ENCODE data around the gene C13orf46.

DNA sequence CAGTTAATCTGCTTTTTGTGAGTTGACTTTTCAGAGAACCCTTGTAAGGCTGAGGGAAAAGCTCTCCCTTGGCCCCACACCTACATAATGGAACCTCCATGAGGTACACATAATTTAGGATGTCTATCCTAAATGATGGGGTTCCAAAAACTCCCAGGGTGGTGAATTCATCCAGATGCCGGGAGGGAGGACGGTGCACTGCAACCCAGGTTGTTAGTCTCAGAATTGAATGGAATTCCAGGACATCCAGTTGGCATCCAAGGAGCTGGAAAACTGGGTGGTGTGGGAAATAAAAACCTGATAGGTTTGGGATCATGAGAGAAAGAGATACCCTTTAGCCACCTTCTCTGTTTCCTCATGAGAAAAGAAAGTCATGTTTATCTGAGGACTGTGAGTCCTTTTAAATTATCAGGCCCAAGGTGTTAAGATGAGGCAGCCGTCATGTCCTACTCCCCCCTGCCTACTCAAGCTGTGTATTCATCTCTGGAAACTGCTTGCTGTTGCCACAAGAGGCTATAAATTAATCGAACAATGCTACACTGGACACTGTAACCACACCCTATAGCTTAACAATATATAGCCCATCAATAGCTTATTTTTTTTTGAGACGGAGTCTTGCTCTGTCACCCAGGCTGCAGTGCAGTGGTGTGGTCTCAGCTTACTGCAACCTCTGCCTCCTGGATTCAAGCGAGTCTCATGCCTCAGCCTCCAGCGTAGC is 49.5 kb downstream of the C13orf46 start:
- TF ChIP-seq, protein P1, sequence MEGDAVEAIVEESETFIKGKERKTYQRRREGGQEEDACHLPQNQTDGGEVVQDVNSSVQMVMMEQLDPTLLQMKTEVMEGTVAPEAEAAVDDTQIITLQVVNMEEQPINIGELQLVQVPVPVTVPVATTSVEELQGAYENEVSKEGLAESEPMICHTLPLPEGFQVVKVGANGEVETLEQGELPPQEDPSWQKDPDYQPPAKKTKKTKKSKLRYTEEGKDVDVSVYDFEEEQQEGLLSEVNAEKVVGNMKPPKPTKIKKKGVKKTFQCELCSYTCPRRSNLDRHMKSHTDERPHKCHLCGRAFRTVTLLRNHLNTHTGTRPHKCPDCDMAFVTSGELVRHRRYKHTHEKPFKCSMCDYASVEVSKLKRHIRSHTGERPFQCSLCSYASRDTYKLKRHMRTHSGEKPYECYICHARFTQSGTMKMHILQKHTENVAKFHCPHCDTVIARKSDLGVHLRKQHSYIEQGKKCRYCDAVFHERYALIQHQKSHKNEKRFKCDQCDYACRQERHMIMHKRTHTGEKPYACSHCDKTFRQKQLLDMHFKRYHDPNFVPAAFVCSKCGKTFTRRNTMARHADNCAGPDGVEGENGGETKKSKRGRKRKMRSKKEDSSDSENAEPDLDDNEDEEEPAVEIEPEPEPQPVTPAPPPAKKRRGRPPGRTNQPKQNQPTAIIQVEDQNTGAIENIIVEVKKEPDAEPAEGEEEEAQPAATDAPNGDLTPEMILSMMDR (IDR thresholded peaks at IDR 0.05), result no peak
- no peak for TF ChIP-seq EZH2 (IDR thresholded peaks at IDR 0.05)
